B cell (primary cell): ENCODE data around the gene SLC15A4.

Experiments
- EZH2 ChIP-seq: IDR thresholded peaks from 2 replicates; pipeline ENCODE4 v1.6.1; 2012; ENCODE audit warnings: borderline replicate concordance, low read depth, mild to moderate bottlenecking, moderate library complexity, low read length; ENCODE audit not compliant: insufficient read depth, poor library complexity, severe bottlenecking
- TF ChIP-seq, protein P1 (sequence below): fragments of 200-600 bp; IDR thresholded peaks from one replicate; pipeline ENCODE4 v1.8.0; 2022; ENCODE audit warnings: antibody characterized with exemption, mild to moderate bottlenecking

DNA sequence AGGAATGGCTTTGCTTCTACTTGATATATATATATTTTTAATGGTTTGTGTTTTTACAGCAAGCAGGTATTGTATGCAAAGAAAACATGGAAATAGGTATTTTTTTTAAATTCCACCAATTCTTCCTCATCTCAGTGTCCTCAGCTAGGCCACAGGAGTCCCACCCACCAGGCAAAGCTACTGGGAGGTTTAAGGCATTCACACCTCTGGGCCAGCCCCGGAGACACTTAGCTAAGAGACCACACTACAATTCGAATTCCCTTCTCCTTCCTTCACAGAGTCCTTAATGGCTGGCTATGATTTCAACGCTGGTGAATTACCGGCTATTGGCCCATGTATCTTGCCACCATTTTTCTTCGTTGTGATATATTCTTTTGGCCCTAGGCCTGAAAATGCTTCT, 71.4 kb downstream of the SLC15A4 start:
- TF ChIP-seq, protein P1, sequence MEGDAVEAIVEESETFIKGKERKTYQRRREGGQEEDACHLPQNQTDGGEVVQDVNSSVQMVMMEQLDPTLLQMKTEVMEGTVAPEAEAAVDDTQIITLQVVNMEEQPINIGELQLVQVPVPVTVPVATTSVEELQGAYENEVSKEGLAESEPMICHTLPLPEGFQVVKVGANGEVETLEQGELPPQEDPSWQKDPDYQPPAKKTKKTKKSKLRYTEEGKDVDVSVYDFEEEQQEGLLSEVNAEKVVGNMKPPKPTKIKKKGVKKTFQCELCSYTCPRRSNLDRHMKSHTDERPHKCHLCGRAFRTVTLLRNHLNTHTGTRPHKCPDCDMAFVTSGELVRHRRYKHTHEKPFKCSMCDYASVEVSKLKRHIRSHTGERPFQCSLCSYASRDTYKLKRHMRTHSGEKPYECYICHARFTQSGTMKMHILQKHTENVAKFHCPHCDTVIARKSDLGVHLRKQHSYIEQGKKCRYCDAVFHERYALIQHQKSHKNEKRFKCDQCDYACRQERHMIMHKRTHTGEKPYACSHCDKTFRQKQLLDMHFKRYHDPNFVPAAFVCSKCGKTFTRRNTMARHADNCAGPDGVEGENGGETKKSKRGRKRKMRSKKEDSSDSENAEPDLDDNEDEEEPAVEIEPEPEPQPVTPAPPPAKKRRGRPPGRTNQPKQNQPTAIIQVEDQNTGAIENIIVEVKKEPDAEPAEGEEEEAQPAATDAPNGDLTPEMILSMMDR, result no peak
- TF ChIP-seq EZH2, result no peak
